ENCODE results near the gene SMIM11. TPM values are rescaled to one million over a fixed set of nuclear protein-coding genes. Genes with fewer than 3 reads are reported as not detected.

Gene SMIM11
- total RNA-seq, 1 donor from 2014 or later = 4.2 TPM

GRCh38 chr21:34353182-34353581, 22.1 kb upstream of the SMIM11 start:
- H3K36me3 Mint-ChIP-seq (ENCODE audit: unreplicated experiment) = no peaks in the 10 kb centered on the region
- no peak overlapping the region for H3K4me3 Mint-ChIP-seq (ENCODE audit: unreplicated experiment)
- DNase-seq = no peak
- H3K27me3 Mint-ChIP-seq (ENCODE audit: unreplicated experiment) = peaks cover 2% of the 10 kb centered on the region
- H3K9me3 Mint-ChIP-seq (ENCODE audit: unreplicated experiment) = no peaks in the 10 kb centered on the region
- H3K4me1 Mint-ChIP-seq (ENCODE audit: low read depth, unreplicated experiment) = no peaks in the 10 kb centered on the region
- H3K27ac Mint-ChIP-seq (ENCODE audit: unreplicated experiment) = no peak overlapping the region
- TF ChIP-seq CTCF (IDR thresholded peaks at IDR 0.05; ENCODE audit: partially characterized antibody, unreplicated experiment) = no peak

GRCh38 chr21:34354836-34355235, 20.5 kb upstream of the SMIM11 start:
- H3K27ac Mint-ChIP-seq (ENCODE audit: unreplicated experiment) = no peak overlapping the region
- TF ChIP-seq CTCF (IDR thresholded peaks at IDR 0.05; ENCODE audit: partially characterized antibody, unreplicated experiment) = no peak
- H3K4me1 Mint-ChIP-seq (ENCODE audit: low read depth, unreplicated experiment) = no peaks in the 10 kb centered on the region
- H3K4me3 Mint-ChIP-seq (ENCODE audit: unreplicated experiment) = no peak overlapping the region
- H3K36me3 Mint-ChIP-seq (ENCODE audit: unreplicated experiment) = peaks cover 5% of the 10 kb centered on the region
- peaks cover 2% of the 10 kb centered on the region for H3K27me3 Mint-ChIP-seq (ENCODE audit: unreplicated experiment)
- DNase-seq = no peak
- no peaks in the 10 kb centered on the region for H3K9me3 Mint-ChIP-seq (ENCODE audit: unreplicated experiment)

- Mint-ChIP-seq H3K36me3 (ENCODE audit: unreplicated experiment) (peaks cover 5% of the 10 kb centered on the region), H3K4me3 (ENCODE audit: unreplicated experiment) (no peak overlapping the region), H3K27me3 (ENCODE audit: unreplicated experiment) (peaks cover 2% of the 10 kb centered on the region), H3K9me3 (ENCODE audit: unreplicated experiment) (no peaks in the 10 kb centered on the region), H3K4me1 (ENCODE audit: low read depth, unreplicated experiment) (no peaks in the 10 kb centered on the region), H3K27ac (ENCODE audit: unreplicated experiment) (no peak overlapping the region)
- DNase-seq = no peak
- no peak for TF ChIP-seq CTCF (IDR thresholded peaks at IDR 0.05; ENCODE audit: partially characterized antibody, unreplicated experiment)
Measured at GRCh38 chr21:34355570-34355969, 19.7 kb upstream of the SMIM11 start.

- H3K27ac Mint-ChIP-seq (ENCODE audit: unreplicated experiment) = no peak overlapping the region
- no peak for TF ChIP-seq CTCF (IDR thresholded peaks at IDR 0.05; ENCODE audit: partially characterized antibody, unreplicated experiment)
Measured at GRCh38 chr21:34357889-34358288, 17.4 kb upstream of the SMIM11 start.

GRCh38 chr21:34358866-34359265, 16.4 kb upstream of the SMIM11 start:
- no peak for DNase-seq
- TF ChIP-seq CTCF (IDR thresholded peaks at IDR 0.05; ENCODE audit: partially characterized antibody, unreplicated experiment) = no peak
- Mint-ChIP-seq H3K27me3 (ENCODE audit: unreplicated experiment) (peaks cover under 1% of the 10 kb centered on the region), H3K36me3 (ENCODE audit: unreplicated experiment) (peaks cover 5% of the 10 kb centered on the region), H3K4me3 (ENCODE audit: unreplicated experiment) (no peak overlapping the region), H3K27ac (ENCODE audit: unreplicated experiment) (no peak overlapping the region), H3K9me3 (ENCODE audit: unreplicated experiment) (no peaks in the 10 kb centered on the region), H3K4me1 (ENCODE audit: low read depth, unreplicated experiment) (no peaks in the 10 kb centered on the region)

More at GRCh38 chr21:34357889-34358288, 17.4 kb upstream of the SMIM11 start:
- H3K4me1 Mint-ChIP-seq (ENCODE audit: low read depth, unreplicated experiment) = no peaks in the 10 kb centered on the region
- no peak overlapping the region for H3K4me3 Mint-ChIP-seq (ENCODE audit: unreplicated experiment)
- no peaks in the 10 kb centered on the region for H3K9me3 Mint-ChIP-seq (ENCODE audit: unreplicated experiment)
- peaks cover 5% of the 10 kb centered on the region for H3K36me3 Mint-ChIP-seq (ENCODE audit: unreplicated experiment)
- no peak for DNase-seq
- H3K27me3 Mint-ChIP-seq (ENCODE audit: unreplicated experiment) = peaks cover 2% of the 10 kb centered on the region

All from glutamatergic neuron (in vitro differentiated cells).